ENCODE results near the gene CNPY1.

- TF ChIP-seq POLR2A (IDR thresholded peaks at IDR 0.05) (no peak), POLR2AphosphoS5 (IDR thresholded peaks at IDR 0.05) (no peak)
- TF ChIP-seq, protein P1, sequence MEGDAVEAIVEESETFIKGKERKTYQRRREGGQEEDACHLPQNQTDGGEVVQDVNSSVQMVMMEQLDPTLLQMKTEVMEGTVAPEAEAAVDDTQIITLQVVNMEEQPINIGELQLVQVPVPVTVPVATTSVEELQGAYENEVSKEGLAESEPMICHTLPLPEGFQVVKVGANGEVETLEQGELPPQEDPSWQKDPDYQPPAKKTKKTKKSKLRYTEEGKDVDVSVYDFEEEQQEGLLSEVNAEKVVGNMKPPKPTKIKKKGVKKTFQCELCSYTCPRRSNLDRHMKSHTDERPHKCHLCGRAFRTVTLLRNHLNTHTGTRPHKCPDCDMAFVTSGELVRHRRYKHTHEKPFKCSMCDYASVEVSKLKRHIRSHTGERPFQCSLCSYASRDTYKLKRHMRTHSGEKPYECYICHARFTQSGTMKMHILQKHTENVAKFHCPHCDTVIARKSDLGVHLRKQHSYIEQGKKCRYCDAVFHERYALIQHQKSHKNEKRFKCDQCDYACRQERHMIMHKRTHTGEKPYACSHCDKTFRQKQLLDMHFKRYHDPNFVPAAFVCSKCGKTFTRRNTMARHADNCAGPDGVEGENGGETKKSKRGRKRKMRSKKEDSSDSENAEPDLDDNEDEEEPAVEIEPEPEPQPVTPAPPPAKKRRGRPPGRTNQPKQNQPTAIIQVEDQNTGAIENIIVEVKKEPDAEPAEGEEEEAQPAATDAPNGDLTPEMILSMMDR (IDR thresholded peaks at IDR 0.05), result no peak
Observed at GRCh38 chr7:155570991-155571390, 24.6 kb upstream of the CNPY1 start.

All from stomach (tissue), 4 donors.